ENCODE data around the gene IL11. TPM values are rescaled to one million over a fixed set of nuclear protein-coding genes. Genes with fewer than 3 reads are reported as not detected.
"Not testable (repeated sequence)": the region's sequence is repeated elsewhere in the genome, so short reads cannot be mapped to it uniquely, and the experiment has no call there.

The IL11 gene
- under 1 TPM in 10 of 12 donors, not detected in 2; 0.14 to 0.53 (median 0.30) TPM for polyA plus RNA-seq (ENCODE audit: insufficient read length in 12 of 12)
- long read RNA-seq, donor 1 = 0 reads
- long read RNA-seq, donor 2 = 0 reads
- long read RNA-seq, donor 3 = 0 reads
- long read RNA-seq, donor 4 = 0 reads
- long read RNA-seq, donor 5 = 0 reads
- long read RNA-seq, donor 6 = 0 reads
- long read RNA-seq, donor 7 = 0 reads
- long read RNA-seq, donor 8 = 0 reads
- long read RNA-seq, donor 9 = 0 reads
- long read RNA-seq, donor 10 = 0 reads
- long read RNA-seq, donor 11 = 0 reads

GRCh38 chr19:55370305-55370988, at the start of gene IL11:
Gene IL11, minus strand, starts transcription at chr19:55370463. Its CDS starts 153 bp downstream, at chr19:55370310.
- DNase-seq = no peak

GRCh38 chr19:55419624-55420236, 49.5 kb upstream of the IL11 start:
- no peak for DNase-seq

DNA sequence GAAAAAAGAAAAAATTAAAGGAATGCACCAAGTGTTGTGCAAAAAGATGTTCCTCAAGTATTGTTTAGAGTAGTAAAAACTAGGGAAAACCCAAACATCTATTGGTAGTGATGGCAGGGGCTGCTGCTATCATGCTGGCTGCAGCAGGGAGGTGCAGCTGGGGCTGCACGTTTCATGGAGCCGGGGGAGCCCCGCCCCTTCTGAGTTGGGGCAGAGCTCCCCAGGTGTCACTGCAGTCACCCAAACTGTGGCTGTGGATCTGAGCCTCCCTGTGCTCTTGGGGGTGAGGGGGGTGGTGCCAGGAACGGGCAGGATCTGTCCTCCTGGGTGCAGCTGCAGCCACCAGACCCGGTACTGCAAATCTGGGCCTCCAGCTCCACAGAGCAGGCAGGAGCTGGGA, 48.8 kb upstream of the IL11 start:
- DNase-seq = no peak

DNA sequence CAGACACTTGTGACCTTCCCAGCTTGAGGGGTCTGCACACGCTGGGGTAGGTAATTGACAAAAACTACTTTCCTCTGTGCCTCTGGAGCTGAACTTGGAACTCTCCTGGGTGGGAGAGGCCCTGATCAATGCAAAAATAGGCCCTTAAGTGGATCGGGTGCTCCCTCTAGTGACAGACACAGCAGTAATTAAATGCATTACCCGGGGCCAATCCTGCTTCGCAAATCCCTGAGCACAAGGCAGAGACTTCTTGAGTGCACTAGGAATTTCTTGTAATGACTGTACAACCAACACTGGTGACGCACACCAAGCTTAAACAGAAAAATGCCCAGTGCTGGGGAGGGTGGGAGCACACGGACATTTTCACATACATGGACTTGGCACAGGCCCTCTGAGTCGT, 47.9 kb upstream of the IL11 start:
- DNase-seq = peak; percentile 75

GRCh38 chr19:55410168-55410567, 39.9 kb upstream of the IL11 start:
- DNase-seq = no peak

DNA sequence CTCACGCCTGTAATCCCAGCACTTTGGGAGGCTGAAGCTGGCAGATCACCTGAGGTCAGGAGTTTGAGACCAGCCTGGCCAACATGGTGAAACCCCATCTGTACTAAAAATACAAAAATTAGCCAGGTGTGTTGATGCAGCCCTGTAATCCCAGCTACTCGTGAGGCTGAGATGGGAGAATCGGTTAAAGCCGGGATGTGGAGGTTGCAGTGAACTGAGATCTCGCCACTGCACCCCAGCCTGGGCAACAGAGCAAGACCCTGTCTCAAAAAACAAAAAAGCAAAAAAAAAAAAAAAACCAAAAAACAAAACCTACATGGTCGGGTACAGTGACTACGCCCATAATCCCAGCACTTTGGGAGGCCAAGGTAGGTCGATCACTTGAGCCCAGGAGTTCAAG, 38.9 kb upstream of the IL11 start:
- not testable (repeated sequence) for DNase-seq

GRCh38 chr19:55408533-55408872, 38.2 kb upstream of the IL11 start:
- DNase-seq = no peak

DNA sequence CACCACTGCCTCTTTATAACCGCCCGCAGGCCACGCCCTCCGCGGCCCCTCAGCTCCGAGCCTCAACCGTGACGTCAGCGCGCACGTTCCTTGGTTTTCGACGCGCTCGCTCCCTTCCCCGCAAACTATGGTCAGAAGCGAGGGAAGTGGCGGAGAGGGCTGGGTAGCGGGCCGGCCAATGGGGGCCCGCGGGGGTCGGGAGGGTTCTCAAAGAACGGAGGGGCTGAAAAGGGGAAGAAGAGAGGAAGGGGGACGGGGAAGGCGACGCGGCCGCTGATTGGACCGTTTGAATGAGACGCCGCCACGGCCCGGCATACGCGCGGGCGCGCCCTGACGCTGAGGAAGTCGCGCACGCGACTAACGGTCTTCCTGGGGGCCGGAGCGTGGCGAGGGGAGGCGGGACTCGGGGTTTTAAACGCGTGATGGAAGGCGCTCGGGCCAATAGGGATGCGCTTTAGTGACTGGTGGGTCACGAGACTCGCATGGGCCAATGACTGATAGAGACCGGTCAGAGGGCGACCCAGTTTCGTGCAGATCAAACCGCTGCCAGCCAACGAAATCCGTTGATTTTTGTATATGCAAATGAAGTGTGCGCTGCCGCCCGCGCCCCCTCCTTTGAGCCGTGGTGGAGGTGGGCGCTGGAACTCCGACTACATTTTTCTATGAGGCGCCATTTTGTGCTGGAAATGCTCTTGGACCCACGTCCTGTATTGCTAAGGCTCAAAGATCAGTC, 37.7 kb upstream of the IL11 start:
- peak; percentile 99 for DNase-seq

- DNase-seq = not testable (repeated sequence)
Observed at GRCh38 chr19:55407550-55407799, 37.2 kb upstream of the IL11 start, which contains the start of gene UBE2S. Gene UBE2S, minus strand, starts transcription at chr19:55407788. Its CDS starts 199 bp downstream, at chr19:55407589.

DNA sequence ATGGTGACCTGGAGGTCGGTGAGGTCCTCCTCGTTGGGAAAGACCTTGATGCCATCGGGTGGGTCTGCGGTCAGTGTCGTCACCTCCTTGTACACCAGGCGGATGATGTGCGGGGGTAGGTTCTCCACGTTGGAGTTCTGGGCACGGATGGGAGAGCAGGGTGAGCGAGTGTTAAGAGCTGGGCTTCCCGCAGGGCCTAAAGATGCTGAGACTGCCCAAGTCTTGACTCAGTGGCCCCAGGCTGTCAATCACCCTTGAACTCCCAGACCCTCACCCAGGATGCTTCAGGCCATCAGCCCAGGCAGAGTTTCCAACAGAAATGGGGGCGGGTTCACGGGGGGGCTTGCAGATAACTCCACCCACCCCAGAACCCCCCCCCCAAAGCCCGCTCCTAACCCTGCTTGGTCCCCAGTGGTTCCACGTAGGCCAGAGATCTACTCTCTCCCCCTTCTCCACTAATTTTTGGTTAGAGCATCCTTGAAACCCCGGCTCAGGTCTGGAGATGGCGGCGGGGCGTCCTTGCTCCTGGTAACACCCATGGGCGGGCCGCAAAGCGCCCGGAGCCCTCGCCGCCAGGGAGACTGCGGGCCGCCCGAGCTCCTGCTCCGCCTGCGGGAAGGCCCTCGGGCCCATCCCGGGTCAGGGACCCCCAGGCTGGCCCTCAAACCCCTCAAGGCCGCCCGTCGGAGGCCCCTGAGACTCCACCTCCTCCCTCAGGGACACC, 36.7 kb upstream of the IL11 start:
- peak; percentile 22 for DNase-seq

DNA sequence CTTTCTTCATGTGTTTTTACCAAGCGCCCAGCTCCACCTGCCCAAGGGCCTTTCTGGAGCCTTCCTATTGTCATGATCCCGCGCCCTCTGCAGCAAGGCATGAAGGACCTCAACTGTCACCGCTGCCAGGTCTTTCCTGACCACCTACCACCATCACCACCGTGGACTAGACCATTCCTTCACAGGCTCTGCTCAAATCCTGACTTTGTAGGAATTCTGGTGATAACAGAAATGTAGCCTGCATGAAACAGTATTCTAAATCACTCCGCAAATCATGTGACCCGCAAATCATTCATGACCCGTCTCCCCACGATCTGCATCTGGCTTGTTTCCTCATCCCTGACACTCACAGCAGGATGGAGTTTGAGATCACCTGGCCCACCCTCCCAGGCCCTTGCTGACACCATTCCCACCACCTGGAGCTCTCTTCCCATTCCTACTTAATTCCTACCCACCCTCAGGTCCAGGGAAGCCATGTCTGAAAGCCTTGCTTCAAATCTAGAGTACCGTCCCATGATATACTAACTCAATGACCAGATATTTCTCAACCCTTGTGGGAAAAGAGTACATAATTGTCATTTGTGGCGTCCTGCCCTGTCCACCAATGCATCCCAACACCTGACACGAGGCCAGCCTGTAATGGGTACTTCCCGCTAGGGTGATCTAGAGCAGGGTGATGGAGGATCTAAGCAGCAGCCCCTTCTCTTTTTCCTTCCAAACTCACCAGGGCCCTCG, 36.0 kb upstream of the IL11 start:
- DNase-seq = no peak

DNA sequence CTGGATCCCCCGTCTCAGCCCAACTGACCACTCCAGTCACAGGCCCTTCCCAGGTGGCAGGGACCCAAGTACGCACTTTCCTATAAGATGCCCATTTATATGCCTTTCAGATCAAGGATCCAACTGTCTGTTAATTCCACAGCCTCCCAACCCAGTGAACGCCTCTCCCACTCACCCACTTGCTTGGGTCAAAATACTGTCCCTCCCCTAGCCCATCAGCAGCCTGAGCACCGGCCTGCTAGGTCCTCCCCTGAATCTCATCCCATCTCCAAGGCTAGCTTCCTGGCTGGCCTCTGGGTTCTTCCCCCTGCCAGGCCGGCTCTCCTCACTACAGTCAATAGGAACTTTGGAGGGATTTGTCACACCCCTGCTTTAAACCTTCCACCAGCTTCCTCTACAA, 35.4 kb upstream of the IL11 start:
- DNase-seq = no peak

GRCh38 chr19:55402509-55402908, 32.2 kb upstream of the IL11 start:
- DNase-seq = no peak

DNA sequence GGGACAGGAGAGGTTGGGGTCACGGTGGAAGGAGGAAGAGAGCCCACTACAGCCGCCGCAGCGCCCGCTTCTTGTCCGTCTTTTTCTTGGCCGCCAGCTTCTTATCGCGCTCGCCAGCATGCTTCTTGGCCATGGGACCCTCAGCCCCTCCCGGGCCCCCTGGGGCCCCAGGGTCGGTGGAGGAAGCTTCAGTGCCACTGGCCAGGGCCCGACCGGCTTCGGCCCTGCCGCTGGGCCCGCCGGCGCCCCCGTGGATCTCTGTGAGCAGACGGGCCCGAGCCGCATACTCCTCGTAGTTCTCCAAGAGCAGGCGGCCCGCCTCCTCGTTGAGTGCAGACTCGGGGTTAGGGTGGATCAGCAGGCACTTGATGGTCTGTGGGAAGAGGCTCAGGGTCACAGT, 31.1 kb upstream of the IL11 start:
- not testable (repeated sequence) for DNase-seq

- no peak for DNase-seq
Observed at GRCh38 chr19:55400281-55401087, 30.2 kb upstream of the IL11 start.

- no peak for DNase-seq
Observed at GRCh38 chr19:55398200-55398925, 28.1 kb upstream of the IL11 start.

DNA sequence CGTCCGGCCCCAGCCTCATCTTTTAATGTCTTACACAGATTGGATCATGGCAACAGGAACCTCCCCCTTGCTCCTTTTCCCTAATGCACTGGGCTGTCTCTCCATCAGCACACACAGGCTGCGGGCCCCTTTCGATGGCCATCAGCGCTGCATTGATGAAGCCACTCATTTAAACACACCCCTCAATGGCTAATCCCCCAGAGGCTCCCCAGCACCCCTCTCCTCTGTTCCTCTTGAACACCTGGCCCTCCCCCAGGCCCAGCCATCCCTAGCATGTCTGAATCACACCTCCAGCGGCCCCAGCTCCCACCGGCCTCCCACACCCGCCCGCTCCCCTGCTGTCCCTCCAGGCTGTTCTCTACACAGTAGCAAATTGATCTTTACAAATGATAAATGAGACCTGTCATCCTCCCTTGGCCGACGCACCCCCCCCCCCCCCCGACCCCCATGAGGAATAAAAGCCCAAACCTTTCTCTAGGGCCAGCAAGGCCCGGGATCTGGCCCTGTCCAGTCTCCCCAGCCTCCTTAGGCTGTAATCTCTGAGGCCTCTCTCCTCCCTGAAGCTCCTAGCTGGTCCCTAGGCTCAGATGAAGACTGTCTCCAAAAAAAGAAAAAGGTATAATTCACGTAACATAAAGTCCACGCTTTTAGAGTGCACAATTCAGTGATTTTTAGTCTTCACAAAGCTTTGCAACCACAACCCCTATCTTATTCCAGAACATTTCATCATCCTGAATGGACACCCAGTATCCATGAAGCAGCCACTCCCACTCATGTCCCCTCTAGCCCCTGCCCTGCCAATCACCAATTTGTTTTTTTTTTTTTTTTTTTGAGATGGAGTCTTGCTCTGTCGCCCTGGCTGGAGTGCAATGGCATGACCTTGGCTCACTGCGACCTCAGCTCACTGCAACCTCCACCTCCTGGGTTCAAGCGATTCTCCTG, 22.8 kb upstream of the IL11 start:
- DNase-seq = no peak

All from muscle of arm (tissue), 14 donors.